NT2/D1 (cell line): ENCODE data around the gene IFNGR2.

Experiments used
- SUZ12 ChIP-seq: IDR thresholded peaks from 2 replicates; pipeline ENCODE4 v1.6.1; 2011; ENCODE audit not compliant: insufficient read length, insufficient read depth; ENCODE audit errors: extremely low read depth
- ZNF274 ChIP-seq: IDR thresholded peaks from 2 replicates; pipeline ENCODE4 v1.6.1; 2011; ENCODE audit warnings: mild to moderate bottlenecking, low read depth, low read length

DNA sequence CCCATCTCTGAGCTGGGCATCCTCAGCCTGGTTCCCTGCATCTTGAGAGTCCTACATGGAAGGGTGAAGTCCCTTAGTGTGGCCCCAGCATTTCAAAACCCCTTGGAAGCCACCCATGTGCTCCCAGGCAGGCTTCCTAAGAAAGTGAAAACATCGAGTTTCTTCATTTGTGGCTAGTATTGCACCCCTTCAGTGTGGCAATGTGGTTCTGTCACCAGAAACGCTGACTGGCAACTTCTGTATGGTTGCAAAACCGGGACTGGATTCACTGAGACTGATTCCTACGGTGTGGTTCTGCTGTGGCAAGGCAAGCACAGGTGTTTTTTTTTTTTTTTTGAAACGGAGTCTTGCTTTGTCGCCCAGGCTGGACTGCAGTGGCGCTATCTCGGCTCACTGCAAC, 9.0 kb upstream of the IFNGR2 start:
- no peak for TF ChIP-seq ZNF274
- TF ChIP-seq SUZ12: no peak
